Uterus (tissue), 2 donors: Measurements from ENCODE around the gene TMCO4.

Source experiments
- POLR2A ChIP-seq, 2 donors: fragments of 450-650 bp; IDR thresholded peaks; one replicate each; pipeline ENCODE4 v1.6.1; 2016; ENCODE audit warnings: antibody characterized with exemption in 2 of 2, mild to moderate bottlenecking in 1 of 2, moderate library complexity in 1 of 2
- TF ChIP-seq, protein P1 (sequence below), 4 experiments: fragments of 200-600 bp in 2 of 4; fragments of 450-650 bp in 2 of 4; sonication (generic) in 2 of 4; IDR thresholded peaks; one replicate each; pipeline ENCODE4 v1.5.1; 2016 to 2019; ENCODE audit warnings: antibody characterized with exemption in 4 of 4, mild to moderate bottlenecking in 2 of 4, moderate library complexity in 1 of 4

DNA sequence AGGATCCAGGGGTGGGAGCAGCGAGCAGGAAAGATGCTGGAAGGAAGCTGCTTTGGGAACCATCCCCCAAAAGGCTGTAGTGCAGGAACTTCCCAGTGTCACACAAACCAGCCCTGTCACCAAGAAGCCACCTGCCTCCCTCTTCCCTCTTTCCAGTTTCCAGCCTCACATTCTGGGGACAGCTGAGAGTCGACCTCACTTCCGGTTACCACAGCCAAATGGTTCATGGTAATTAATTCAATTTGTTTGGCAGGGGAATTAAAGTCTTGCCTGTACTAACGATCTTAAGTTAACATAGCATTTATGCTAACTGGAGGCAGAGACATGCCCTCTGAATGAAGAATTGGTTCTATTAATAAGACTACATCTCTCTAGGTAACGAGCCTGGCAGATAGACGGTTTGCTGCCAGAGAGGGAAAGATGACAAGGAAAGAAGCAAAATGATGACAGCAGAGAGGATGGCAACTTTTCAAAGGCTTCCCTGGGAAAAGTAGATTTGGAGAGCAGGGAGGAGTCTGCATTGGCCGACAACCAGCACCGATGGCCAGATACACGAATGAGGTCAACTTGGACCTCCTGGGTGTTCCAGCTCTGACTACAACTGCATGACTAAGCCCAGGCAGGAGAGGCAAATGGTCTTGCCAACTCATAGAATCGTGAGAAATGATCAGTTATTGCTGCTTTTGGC, 64.1 kb downstream of the TMCO4 start:
- TF ChIP-seq, protein P1, sequence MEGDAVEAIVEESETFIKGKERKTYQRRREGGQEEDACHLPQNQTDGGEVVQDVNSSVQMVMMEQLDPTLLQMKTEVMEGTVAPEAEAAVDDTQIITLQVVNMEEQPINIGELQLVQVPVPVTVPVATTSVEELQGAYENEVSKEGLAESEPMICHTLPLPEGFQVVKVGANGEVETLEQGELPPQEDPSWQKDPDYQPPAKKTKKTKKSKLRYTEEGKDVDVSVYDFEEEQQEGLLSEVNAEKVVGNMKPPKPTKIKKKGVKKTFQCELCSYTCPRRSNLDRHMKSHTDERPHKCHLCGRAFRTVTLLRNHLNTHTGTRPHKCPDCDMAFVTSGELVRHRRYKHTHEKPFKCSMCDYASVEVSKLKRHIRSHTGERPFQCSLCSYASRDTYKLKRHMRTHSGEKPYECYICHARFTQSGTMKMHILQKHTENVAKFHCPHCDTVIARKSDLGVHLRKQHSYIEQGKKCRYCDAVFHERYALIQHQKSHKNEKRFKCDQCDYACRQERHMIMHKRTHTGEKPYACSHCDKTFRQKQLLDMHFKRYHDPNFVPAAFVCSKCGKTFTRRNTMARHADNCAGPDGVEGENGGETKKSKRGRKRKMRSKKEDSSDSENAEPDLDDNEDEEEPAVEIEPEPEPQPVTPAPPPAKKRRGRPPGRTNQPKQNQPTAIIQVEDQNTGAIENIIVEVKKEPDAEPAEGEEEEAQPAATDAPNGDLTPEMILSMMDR (IDR thresholded peaks at IDR 0.05): no peak
- TF ChIP-seq POLR2A (IDR thresholded peaks at IDR 0.05): no peak
